Glomerular endothelial cell (primary cell): Measurements from ENCODE around the gene SLC25A40. TPM values are rescaled to one million over a fixed set of nuclear protein-coding genes. Genes with fewer than 3 reads are reported as not detected.
A peak's percentile ranks its signal among the peaks of the same experiment; 100 is the strongest.
"Not testable (repeated sequence)": the region's sequence is repeated elsewhere in the genome, so short reads cannot be mapped to it uniquely, and the experiment has no call there.

Experiments
- DNase-seq: peaks from one replicate; pipeline ENCODE4 v3.0.0-alpha.2; 2011; ENCODE audit warnings: low read depth, low spot score; ENCODE audit errors: extremely low read depth
- total RNA-seq: library from RNA; depleted of rRNA; stranded (reverse); fragments of >200 nt; gene quantifications from 2 replicates; pipeline ENCODE4 v1.2.3, GENCODE V29; 2015

The SLC25A40 gene
- total RNA-seq, 1 donor from 2014 or later = 11.2 TPM

DNA sequence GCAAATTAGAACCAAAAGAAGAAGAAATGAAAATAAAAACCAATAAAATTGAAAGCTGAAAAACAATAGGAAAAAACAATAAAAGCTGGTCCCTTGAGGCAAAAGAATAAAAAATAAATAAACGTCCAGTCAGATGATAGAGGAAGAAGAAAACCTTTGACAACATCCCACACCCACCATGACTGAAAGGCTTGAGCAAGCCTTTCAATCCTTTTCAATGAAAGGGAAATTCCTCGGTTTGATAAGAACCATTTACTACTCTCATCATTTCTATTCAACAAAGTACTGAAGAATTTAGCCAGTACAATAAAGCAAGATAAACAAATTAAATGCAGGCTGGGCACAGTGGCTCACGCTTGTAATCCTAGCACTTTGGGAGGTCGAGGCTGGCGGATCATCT, 3.8 kb downstream of the SLC25A40 start:
- DNase-seq = no peak

DNA sequence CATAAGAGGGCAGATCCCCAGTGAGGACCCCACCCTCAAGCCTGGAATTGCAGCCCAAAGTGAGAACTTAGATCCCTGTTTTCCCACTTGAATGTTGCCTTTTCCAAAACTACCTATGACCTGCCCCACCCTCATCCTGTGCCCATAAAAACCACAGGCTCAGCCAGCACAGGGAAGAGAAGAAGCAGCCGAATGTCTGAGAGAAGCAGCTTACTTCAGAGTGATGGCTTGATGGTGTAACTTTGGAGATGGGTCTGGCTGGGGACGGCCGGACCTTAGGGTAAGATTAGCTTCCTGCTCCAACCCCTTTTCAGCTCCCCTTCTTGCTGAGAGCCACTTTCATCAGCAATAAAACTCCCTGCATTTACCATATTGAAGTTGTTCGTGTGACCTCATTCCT, 5.7 kb downstream of the SLC25A40 start:
- DNase-seq = no peak

DNA sequence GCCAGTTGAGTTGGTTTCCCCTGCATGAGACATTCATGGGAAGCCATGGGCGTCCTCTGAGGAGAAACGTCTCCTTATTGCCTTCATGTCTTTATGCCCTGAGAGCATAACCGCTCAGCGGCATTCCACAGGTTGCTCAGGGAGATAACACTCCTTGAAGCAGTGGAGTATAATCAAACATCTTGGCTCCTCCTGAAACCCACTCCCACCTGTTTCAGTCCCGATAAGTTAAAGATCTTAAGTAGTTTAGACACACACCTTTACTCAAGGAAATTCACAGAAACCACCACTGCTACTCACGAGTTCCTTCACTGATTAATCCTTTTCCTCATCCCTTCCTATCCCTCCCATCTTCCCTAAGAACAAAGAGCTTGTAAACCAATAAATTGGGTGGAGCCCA, 9.6 kb downstream of the SLC25A40 start:
- not testable (repeated sequence) for DNase-seq

DNA sequence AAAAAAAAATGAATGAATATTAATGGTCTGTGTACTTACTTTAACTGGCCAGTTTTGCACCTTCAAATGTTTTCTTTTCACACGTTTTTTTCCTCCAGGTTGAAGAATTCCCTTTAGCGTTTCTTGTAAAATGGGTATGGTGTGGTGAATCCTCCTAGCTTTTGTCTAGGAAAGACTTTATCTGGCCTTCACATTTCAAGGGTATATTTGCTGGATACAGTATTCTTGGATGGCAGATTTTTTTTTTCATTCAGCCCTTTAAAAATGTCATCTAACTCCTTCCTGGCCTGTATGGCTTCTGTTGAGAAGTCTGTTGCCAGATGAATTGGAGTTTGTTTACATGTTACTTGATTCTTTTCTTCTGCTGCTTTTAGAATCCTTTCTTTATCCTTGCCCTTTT, 10.1 kb downstream of the SLC25A40 start:
- DNase-seq = no peak

DNA sequence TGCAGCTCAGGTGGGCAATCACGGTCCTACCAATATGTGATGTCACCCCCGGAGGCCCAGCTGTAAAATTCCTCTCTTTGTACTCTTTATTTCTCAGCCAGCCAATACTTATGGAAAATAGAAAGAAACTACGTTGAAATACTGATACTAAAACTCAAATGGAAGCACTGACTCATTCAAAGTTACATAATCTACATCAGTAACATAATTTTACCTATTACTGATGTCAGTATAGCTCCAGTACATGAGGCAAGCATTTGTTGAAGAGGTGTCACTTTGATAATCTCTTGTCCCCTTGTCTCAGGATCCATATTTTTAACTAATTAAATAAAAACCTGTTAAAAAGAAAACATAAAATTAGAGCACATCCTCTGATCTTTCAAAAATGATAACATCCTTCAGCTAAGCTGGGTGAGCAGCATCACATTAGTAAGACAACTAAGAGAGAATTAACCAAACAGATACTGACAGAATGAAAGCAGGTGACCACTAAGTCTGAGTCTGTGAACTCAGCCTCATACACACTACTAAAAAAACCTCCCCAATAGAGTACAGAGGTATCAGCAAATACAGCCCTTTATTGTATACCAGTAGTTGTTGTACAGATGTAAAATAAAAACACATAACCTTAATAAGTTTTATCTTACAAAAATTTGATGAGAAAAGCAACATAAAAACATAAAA, 17.6 kb downstream of the SLC25A40 start:
- DNase-seq = no peak

DNA sequence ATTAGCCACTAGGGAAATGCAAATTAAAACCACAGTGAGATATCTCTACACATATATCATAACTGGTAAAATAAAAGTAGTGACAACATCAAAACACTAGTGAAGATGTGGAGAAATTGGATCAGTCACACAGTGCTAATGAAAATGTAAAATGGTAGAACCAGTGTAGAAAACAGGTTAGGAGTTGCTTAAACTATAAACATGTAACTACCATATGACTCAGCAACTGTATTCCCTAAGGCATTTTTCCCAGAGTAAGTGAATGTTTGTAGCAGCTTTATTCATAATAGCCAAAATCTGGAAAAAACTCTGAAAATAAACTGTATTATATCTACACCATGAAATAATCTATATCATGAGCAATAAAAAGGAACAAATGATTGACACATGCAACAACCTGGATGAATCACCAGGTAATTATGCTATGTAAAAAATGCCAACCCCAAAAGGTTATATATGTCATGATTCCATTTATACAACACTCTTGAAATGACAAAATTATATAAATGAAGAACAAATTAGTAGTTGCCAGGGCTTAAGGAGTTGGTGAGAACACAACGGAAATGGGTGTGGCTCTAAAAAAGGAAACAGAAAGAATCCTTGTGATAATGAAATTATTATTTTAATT, 22.8 kb downstream of the SLC25A40 start:
- DNase-seq = no peak

DNA sequence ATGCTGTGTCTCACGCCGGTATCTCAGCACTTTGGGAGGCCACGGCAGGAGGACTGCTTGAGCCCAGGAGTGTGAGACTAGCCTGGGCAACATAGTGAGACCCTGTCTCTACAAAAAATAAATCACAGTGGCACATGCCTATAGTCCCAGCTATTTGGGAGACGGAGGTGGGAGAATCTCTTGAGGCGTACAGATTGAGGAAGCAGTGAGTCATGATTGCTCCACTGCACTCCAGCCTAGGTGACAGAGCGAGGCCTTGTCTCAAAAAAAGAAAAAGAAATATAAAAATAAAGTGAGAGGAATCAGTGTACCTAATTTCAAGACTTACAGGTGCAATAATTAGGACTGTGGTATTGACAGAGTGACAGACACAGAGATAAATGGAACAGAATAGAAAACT, 23.9 kb downstream of the SLC25A40 start:
- DNase-seq = no peak

DNA sequence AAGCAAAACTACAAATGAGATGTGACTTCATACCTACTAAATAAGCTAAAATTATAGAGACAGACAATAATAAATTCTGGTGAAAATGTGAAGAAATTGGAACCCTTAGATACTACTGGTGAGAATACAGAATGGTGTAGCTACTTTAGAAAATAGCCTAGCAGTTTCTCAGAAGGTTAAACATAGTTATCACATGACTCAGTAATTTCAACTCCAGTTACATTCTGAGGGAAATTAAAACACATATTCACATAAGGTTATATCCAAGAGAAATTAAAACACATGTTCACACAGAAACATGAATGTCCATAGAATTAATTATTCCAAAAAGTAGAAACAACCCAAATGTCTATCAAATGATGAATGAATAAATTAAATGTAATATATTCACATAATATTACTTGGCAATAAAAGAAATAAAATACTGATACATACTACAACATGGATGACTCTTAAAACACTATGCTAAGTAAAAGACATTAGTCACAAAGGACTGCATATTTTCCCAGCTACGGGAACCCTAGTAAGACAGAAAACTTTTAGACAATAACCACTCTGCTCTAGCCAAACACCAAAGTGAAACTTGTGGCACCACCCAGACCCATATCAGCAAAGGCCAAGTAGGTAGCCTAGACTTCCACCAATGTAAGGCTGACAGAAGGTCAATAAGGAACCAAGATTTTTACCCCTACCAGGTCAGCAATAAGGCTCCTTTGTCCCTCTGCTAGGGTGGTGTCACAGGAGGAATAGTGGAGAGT, 25.1 kb downstream of the SLC25A40 start:
- DNase-seq = no peak

DNA sequence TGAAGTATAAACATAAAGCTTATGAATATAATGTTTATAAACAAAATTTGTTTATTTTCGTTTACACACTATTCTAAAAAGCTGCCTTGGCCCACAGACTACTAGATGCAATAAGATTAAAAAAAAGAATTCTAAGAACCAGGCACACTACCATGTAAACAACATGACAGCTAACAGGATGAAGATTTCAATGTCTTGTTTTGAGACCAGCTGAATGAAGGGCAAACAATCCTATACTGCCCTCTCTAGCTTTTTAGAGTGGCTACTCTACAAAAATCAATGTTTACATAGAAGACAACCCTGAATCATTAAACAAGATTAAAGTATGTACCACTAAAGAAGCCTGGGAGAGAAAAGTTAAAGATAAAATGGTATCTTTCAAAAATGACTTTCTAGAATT, 38.6 kb downstream of the SLC25A40 start:
- DNase-seq = no peak

DNA sequence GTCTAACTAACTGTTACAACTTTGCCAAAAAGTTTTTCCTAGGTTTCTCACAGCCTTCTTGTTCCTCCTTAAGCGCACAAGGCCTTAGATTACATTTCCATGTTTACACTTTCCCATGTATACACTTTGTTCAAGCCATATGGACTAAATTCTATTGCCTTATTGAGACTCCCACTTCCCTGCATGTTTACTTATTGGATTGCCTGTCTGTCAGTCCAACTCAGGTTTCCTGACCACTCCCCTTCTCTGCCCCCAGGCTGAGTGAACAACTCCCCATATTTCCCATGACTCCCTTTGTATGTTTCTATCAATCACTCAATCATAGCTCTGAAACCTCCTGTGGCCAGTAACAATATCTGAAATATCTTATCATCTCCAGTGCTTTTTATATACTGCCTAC, 43.0 kb downstream of the SLC25A40 start:
- DNase-seq = no peak

DNA sequence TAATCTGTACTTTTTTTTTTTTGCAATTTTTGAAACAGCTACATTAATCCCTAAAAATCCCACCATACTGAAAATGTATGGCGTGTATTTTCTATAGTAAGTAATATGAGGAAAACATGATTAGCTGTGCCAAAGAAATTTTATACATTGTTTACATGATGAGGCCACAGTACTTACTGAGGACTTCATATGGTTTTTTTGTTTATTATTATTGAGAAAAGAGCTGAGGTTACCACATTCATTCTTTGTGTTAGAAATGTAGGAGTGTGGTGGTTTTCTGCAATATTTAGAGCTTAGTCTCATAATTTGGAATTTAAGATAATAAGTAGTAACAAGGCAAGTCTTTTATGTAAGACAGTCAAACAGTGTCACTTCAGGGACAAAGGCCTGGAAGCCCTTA, 45.1 kb downstream of the SLC25A40 start:
- no peak for DNase-seq

DNA sequence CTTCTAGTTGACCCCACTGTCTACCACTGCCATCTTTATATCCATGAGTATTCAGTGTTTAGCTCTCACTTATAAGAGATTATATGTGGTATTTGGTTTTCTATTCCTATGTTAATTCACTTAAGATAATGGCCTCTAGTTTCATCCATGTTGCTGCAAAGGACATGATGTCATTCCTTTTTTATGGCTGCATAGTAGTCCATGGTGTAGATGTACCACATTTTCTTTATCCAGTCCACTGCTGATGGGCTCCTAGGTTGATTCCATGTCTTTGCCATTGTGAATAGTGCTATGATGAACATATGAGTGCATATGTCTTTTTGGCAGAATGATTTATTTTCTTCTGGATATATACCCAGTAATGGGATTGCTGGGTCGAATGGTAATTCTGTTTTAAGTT, 47.8 kb downstream of the SLC25A40 start:
- DNase-seq = not testable (repeated sequence)

DNA sequence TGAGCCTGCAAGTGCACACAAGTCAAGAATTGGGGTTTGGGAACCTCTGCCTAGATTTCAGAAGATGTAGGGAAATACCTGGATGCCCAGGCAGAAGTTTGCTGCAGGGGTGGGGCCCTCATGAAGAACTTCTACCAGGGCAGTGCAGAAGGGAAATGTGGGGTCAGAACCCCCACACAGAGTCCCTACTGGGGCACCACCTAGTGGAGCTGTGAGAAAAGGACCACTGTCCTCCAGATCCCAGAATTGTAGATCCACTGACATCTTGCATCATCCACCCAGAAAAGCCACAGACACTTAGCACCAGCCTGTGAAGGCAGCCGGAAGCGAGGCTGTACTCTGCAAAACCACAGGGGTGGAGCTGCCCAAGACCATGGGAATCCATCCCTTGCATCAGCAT, 50.8 kb downstream of the SLC25A40 start:
- not testable (repeated sequence) for DNase-seq

DNA sequence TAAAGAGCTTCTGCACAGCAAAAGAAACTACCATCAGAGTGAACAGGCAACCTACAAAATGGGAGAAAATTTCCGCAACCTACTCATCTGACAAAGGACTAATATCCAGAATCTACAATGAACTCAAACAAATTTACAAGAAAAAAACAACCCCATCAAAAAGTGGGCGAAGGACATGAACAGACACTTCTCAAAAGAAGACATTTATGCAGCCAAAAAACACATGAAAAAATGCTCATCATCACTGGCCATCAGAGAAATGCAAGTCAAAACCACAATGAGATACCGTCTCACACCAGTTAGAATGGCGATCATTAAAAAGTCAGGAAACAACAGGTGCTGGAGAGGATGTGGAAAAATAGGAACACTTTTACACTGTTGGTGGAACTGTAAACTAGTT, 54.1 kb downstream of the SLC25A40 start:
- not testable (repeated sequence) for DNase-seq

DNA sequence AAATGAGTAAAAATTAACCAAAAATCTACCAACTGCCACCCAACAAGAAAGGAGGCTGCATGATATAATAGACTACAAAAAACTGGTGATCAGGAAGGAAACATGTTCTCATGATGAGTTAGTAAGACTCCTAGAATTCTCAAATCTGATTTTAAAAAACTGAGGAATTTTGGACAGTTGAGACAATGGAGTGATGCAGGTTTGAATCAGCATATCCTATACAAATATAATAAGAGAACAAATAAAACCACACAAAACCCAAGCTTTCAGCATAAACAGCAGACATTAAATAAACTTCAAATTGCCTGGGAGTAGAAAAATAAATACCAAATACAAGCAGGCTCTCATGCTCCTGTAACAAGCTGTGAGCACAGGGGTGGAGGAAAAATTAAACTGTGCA, 57.8 kb downstream of the SLC25A40 start:
- no peak for DNase-seq

DNA sequence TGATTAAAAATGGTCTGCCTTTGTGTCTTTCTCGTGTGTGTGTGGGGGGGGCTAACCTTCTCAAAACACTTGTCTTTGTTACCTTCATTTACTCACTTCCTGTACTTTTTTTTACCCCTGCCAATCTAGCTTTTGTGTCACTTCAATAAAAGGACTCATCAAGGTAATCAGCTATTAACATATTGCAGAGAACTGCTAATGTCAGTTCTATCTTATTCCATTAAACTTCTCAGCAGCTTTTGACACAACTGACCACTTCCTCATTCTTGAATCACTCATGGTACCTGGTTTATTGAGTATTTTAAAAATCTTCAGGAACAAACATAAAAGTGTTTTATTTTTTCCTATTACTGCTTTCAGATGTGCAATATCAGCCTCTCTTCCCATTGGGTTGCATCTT, 59.8 kb downstream of the SLC25A40 start:
- no peak for DNase-seq

DNA sequence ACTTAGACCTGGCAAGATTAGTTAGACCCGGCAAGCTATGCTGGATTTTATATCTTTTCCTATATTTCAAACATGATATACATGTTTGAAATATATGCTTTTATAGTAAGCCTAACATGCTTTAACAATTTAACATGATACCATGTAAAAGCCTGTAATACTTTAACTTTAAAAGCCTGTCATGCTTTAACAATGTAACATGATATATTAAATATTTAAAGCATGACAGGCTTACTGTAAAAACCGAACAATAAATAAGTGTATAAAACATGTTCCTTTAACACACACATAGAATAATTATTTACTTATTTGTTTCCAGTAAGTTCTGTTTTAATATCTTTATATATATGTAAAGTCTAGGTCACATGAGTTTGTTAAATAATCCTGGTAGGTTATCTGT, 65.4 kb downstream of the SLC25A40 start:
- DNase-seq = no peak

DNA sequence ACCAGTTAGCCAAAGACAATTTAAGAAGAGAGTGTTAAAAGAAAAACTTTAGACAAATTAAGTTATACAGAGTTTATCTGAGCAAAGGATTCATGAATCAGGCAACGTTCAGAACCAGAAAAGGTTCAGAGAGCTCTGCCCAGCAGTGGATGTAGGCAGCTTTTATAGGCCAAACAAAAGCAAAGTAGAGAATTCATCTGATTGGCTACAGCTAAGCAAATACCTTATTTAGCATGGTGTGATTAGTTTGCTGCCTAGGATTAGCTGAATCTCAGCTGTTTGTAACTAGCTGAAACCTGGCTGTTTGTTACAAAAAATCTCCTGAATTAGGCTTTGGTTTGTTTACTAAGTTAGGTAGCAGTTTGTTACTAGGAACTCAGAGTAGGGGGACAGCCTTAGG, 66.0 kb downstream of the SLC25A40 start:
- no peak for DNase-seq

DNA sequence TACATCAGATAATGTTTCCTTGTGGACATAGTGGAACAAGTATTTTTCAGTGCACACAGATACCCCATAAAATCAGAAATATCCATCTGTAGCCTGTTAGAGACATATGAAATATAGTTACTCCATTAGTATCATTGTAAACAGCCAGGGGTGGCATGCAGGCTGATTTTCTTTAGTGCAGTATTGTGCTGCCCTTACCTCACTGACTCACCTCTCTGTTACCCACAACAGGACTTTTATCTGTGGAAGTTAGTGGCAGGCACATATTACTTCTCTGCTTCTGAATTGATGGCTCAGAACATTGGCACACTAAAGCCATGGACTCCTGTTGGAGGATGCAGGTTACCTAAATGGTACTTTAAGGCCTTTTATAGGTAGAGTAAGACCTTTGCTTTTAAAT, 70.0 kb downstream of the SLC25A40 start:
- no peak for DNase-seq

DNA sequence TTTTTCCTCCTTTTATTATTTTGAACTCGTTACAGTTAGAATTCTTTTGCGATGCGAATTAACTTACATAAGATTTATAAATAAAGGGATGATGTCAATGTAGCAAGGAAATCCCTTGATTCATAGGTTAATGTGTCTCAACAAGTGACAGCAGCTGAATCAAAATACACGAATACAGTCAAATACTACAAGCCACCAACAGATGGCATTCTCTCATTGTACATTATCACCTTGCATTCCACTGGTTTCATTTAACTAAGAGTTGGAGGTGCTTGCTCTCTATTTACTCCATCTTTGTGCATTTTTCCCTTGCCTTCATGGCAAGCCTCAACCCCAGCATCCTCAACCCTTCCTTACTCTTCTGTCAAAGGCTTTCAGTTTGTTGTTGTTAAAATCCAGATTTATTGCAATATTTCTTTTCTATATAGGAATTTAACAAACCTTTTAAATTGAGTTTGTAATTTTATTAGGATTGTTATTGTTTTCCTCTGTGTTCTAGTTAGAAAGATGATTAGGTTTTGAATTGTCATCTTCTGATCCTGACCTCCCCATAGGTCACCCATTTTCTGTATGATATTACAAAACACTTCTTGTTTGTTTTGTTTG, 78.3 kb downstream of the SLC25A40 start:
- peak; percentile 34 for DNase-seq

DNA sequence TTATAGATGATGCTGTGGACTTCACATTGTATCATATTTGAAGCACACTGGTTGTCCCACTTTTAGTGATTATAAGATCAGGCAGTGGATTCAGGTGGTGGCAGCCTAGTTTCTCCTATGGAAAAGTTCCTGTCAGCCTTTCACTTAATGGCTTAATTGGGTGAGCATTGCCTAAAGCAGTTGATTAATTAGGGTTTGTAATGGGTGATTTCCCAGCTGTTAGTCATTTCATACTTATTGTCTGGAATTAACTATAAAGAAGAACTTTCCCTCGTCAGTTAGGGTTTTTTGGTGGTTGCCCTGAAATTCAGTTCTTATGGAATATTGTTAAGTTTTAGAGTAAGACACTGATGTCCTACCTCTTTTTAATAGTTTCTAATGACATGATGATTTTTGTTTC, 78.8 kb downstream of the SLC25A40 start:
- no peak for DNase-seq
